H9 (cell line): ENCODE measurements around the gene CDH4. TPM values are rescaled to one million over a fixed set of nuclear protein-coding genes. Genes with fewer than 3 reads are reported as not detected.

Experiments
- DNase-seq: peaks from one replicate; pipeline ENCODE4 v3.0.0-alpha.2; 2017
- H2AFZ ChIP-seq: one replicate; pipeline ENCODE4 v1.6.1; 2013; ENCODE audit warnings: mild to moderate bottlenecking, low read length, control low read depth, moderate library complexity
- H2AK5ac ChIP-seq: 2 replicates; pipeline ENCODE4 v1.6.1; 2013; ENCODE audit warnings: low read length, control low read depth, mixed read lengths; ENCODE audit not compliant: insufficient read length
- H2BK120ac ChIP-seq: one replicate; pipeline ENCODE4 v1.6.1; 2013; ENCODE audit warnings: low read depth, mild to moderate bottlenecking, low read length, control low read depth, inconsistent platforms; ENCODE audit not compliant: poor library complexity, severe bottlenecking
- H2BK12ac ChIP-seq: 2 replicates; pipeline ENCODE4 v1.6.1; 2013; ENCODE audit warnings: low read length, control low read depth, mixed read lengths, low read depth; ENCODE audit not compliant: insufficient read length
- H2BK15ac ChIP-seq: 2 replicates; pipeline ENCODE4 v1.6.1; 2013; ENCODE audit warnings: low read depth, low read length, control low read depth
- H2BK20ac ChIP-seq: one replicate; pipeline ENCODE4 v1.6.1; 2013; ENCODE audit warnings: low read depth, mild to moderate bottlenecking, low read length, control low read depth, inconsistent platforms; ENCODE audit not compliant: poor library complexity, severe bottlenecking
- H2BK5ac ChIP-seq: 2 replicates; pipeline ENCODE4 v1.6.1; 2013; ENCODE audit warnings: low read length, control low read depth, mixed read lengths; ENCODE audit not compliant: insufficient read length
- H3K14ac ChIP-seq: 2 replicates; pipeline ENCODE4 v1.6.1; 2013; ENCODE audit warnings: low read length, control low read depth; ENCODE audit not compliant: insufficient read depth
- H3K18ac ChIP-seq: 2 replicates; pipeline ENCODE4 v1.6.1; 2013; ENCODE audit warnings: low read depth, mild to moderate bottlenecking, mixed read lengths, low read length, control low read depth; ENCODE audit not compliant: insufficient read length
- H3K23ac ChIP-seq: 2 replicates; pipeline ENCODE4 v1.6.1; 2013; ENCODE audit warnings: low read length, control low read depth, mixed read lengths, low read depth; ENCODE audit not compliant: insufficient read length
- H3K23me2 ChIP-seq: 2 replicates; pipeline ENCODE4 v1.6.1; 2013; ENCODE audit warnings: low read depth, mild to moderate bottlenecking, mixed read lengths, low read length, control low read depth; ENCODE audit not compliant: insufficient read length, poor library complexity, severe bottlenecking
- H3K27ac ChIP-seq: 2 replicates; pipeline ENCODE4 v1.5.1; 2013; ENCODE audit warnings: low read length, control low read depth, mixed read lengths, low read depth; ENCODE audit not compliant: insufficient read length
- H3K27me3 ChIP-seq: 2 replicates; pipeline ENCODE4 v1.6.1; 2013; ENCODE audit warnings: low read length, control low read depth, inconsistent platforms; ENCODE audit not compliant: insufficient read depth
- H3K4ac ChIP-seq: 2 replicates; pipeline ENCODE4 v1.6.1; 2013; ENCODE audit warnings: low read depth, mild to moderate bottlenecking, control low read depth, inconsistent platforms, low read length, moderate library complexity
- H3K4me1 ChIP-seq: 2 replicates; pipeline ENCODE4 v1.6.1; 2013; ENCODE audit warnings: low read length, control low read depth, inconsistent platforms; ENCODE audit not compliant: insufficient read depth
- H3K4me2 ChIP-seq: 2 replicates; pipeline ENCODE4 v1.6.1; 2013; ENCODE audit warnings: low read length, control low read depth, mixed read lengths; ENCODE audit not compliant: insufficient read length, insufficient read depth
- H3K56ac ChIP-seq: 2 replicates; pipeline ENCODE4 v1.6.1; 2013; ENCODE audit warnings: low read depth, mild to moderate bottlenecking, mixed read lengths, low read length, control low read depth; ENCODE audit not compliant: insufficient read length
- H3K79me1 ChIP-seq: 2 replicates; pipeline ENCODE4 v1.6.1; 2013; ENCODE audit warnings: low read depth, mild to moderate bottlenecking, moderate library complexity, low read length, control low read depth, inconsistent platforms; ENCODE audit not compliant: insufficient read depth, poor library complexity, severe bottlenecking
- H3K79me2 ChIP-seq: 2 replicates; pipeline ENCODE4 v1.6.1; 2013; ENCODE audit warnings: low read length, control low read depth, inconsistent platforms; ENCODE audit not compliant: insufficient read depth
- H3K9ac ChIP-seq: 2 replicates; pipeline ENCODE4 v1.6.1; 2013; ENCODE audit warnings: low read length, control low read depth, mixed read lengths; ENCODE audit not compliant: insufficient read length; ENCODE audit errors: extremely low read depth
- H3K9me3 ChIP-seq: one replicate; pipeline ENCODE4 v1.6.1; 2013; ENCODE audit warnings: low read depth, low read length, inconsistent platforms; ENCODE audit not compliant: control insufficient read depth
- H3T11ph ChIP-seq: one replicate; pipeline ENCODE4 v1.6.1; 2013; ENCODE audit warnings: mild to moderate bottlenecking, low read length, control low read depth, inconsistent platforms
- H4K20me1 ChIP-seq: one replicate; pipeline ENCODE4 v1.6.1; 2013; ENCODE audit not compliant: control insufficient read depth, insufficient read length, insufficient read depth
- H4K5ac ChIP-seq: 2 replicates; pipeline ENCODE4 v1.6.1; 2013; ENCODE audit warnings: low read depth, mild to moderate bottlenecking, mixed read lengths, low read length, control low read depth; ENCODE audit not compliant: insufficient read length
- H4K8ac ChIP-seq: replicated peaks from 2 replicates; pipeline ENCODE4 v1.6.1; 2013; ENCODE audit warnings: low read length, control low read depth, mixed read lengths, low read depth; ENCODE audit not compliant: insufficient read length
- H4K91ac ChIP-seq: 2 replicates; pipeline ENCODE4 v1.6.1; 2013; ENCODE audit warnings: low read depth, mild to moderate bottlenecking, moderate library complexity, mixed read lengths, low read length, control low read depth; ENCODE audit not compliant: insufficient read length
- H3K27ac Mint-ChIP-seq, 3 experiments: 2 replicates in 2 of 3; 3 replicates in 1 of 3; pipeline ENCODE4 v1.8.0; 2020 to 2021; ENCODE audit warnings: mixed read lengths in 3 of 3, mild to moderate bottlenecking in 1 of 3, moderate library complexity in 1 of 3
- H3K27me3 Mint-ChIP-seq: 2 replicates; pipeline ENCODE4 v1.8.0; 2021; ENCODE audit warnings: low read depth, mild to moderate bottlenecking, moderate library complexity, mixed read lengths
- H3K36me3 Mint-ChIP-seq, 3 experiments: 2 replicates in 2 of 3; 3 replicates in 1 of 3; pipeline ENCODE4 v1.8.0; 2020 to 2021; ENCODE audit warnings: low read depth in 3 of 3, mixed read lengths in 3 of 3; ENCODE audit not compliant: insufficient read depth in 1 of 3
- H3K4me1 Mint-ChIP-seq, 2 experiments: 2 replicates each; pipeline ENCODE4 v1.8.0; 2020; ENCODE audit warnings: mixed read lengths in 2 of 2
- H3K4me3 Mint-ChIP-seq, 2 experiments: 2 replicates in 1 of 2; 3 replicates in 1 of 2; pipeline ENCODE4 v1.8.0; 2020 to 2021; ENCODE audit warnings: mild to moderate bottlenecking in 2 of 2, mixed read lengths in 2 of 2, moderate library complexity in 1 of 2
- H3K9me3 Mint-ChIP-seq, 2 experiments: 2 replicates in 1 of 2; 3 replicates in 1 of 2; pipeline ENCODE4 v1.8.0; 2020; ENCODE audit warnings: mild to moderate bottlenecking in 2 of 2, mixed read lengths in 2 of 2, moderate library complexity in 1 of 2
- CTCF ChIP-seq: fragments of 200-600 bp; sonication (generic); conservative IDR thresholded peaks from 3 replicates; pipeline ENCODE4 v1.8.0; 2021; ENCODE audit warnings: antibody characterized with exemption, mild to moderate bottlenecking
- WGBS: extraction: QIAGEN DNeasy Blood & Tissue Kit; methylation state at CpG from one replicate; pipeline ENCODE4 v1.1.7; 2013; ENCODE audit warnings: missing lambda C conversion rate, low lambda C conversion rate, mixed read lengths; ENCODE audit not compliant: insufficient read length; ENCODE audit errors: extremely low coverage; 5-methylcytosine and 5-hydroxymethylcytosine counted together
- total RNA-seq: library from RNA; stranded (reverse); gene quantifications from 2 replicates; pipeline ENCODE4 v1.2.1, GENCODE V29; 2021

CDH4 gene
- total RNA-seq, 1 experiment from 2014 or later: 3.0 TPM

GRCh38 chr20:61638802-61639585 is 386.9 kb downstream of the CDH4 start:
- H3K27me3 Mint-ChIP-seq: peaks cover 30% of the 10 kb centered on the region

More at GRCh38 chr20:61638802-61639585, 386.9 kb downstream of the CDH4 start:
- no peak overlapping the region for H2BK12ac ChIP-seq
- H3K9ac ChIP-seq: no peak overlapping the region
- no peak overlapping the region for H3K14ac ChIP-seq
- no peak overlapping the region for H4K91ac ChIP-seq
- no peaks in the 10 kb centered on the region for H3K79me2 ChIP-seq
- H3K79me1 ChIP-seq: no peaks in the 10 kb centered on the region
- H4K5ac ChIP-seq: no peak overlapping the region
- H3K27ac ChIP-seq: no peak overlapping the region
- no peak for TF ChIP-seq CTCF
- no peak overlapping the region for H2BK5ac ChIP-seq
- no peak overlapping the region for H3K56ac ChIP-seq
- DNase-seq: no peak
- H3K23me2 ChIP-seq: no peaks in the 10 kb centered on the region
- H3K9me3 ChIP-seq: no peaks in the 10 kb centered on the region
- no peak overlapping the region for H2BK20ac ChIP-seq
- no peak overlapping the region for H3K23ac ChIP-seq
- no peaks in the 10 kb centered on the region for H3K4me1 ChIP-seq
- no peak overlapping the region for H4K8ac ChIP-seq
- no peak overlapping the region for H3K4me2 ChIP-seq
- Mint-ChIP-seq H3K4me1 (peaks cover 30 to 40% of the 10 kb centered on the region in 2 experiments), H3K4me3 (no peak overlapping the region), H3K36me3 (peaks cover 0 to 2% (median 0%) of the 10 kb centered on the region in 3 experiments; a peak in 2 of 7 replicates), H3K9me3 (peaks cover 0 to 14% of the 10 kb centered on the region in 2 experiments; a peak in 2 of 5 replicates), H3K27ac (no peak overlapping the region)
- H2AK5ac ChIP-seq: no peak overlapping the region
- no peaks in the 10 kb centered on the region for H4K20me1 ChIP-seq
- no peak overlapping the region for H3K18ac ChIP-seq
- peaks cover 4% of the 10 kb centered on the region; the same call in 1 of the 2 replicates for H3K27me3 ChIP-seq
- no peak overlapping the region for H3K4ac ChIP-seq
- WGBS: no CpG with 5 or more reads among the region's 17 CpGs
- H2BK15ac ChIP-seq: no peak overlapping the region
- H3T11ph ChIP-seq: no peak overlapping the region
- H2AFZ ChIP-seq: no peak overlapping the region
- H2BK120ac ChIP-seq: no peak overlapping the region
